RPMI8226 (cell line): ENCODE measurements around the gene MMP24OS.
"Not testable (repeated sequence)": the region's sequence is repeated elsewhere in the genome, so short reads cannot be mapped to it uniquely, and the experiment has no call there.

Source experiments
- DNase-seq: peaks from one replicate; pipeline ENCODE4 v3.0.0-alpha.2; 2015

Gene MMP24OS

GRCh38 chr20:35277531-35278395 is at the start of gene MMP24OS:
Gene MMP24OS, minus strand, starts transcription at chr20:35278122. Its CDS starts 193 bp downstream, at chr20:35277929.
- peak; percentile 92 for DNase-seq

- no peak for DNase-seq
Observed at GRCh38 chr20:35327074-35327976, 49.4 kb upstream of the MMP24OS start.

GRCh38 chr20:35326740-35327073 is 48.8 kb upstream of the MMP24OS start:
- no peak for DNase-seq

- DNase-seq = no peak
Observed at GRCh38 chr20:35326021-35326739, 48.3 kb upstream of the MMP24OS start.

GRCh38 chr20:35325401-35325800 is 47.5 kb upstream of the MMP24OS start:
- no peak for DNase-seq

- DNase-seq = no peak
Observed at GRCh38 chr20:35320396-35321126, 42.6 kb upstream of the MMP24OS start.

- DNase-seq = no peak
Observed at GRCh38 chr20:35319871-35320197, 41.9 kb upstream of the MMP24OS start.

GRCh38 chr20:35319192-35319870 is 41.4 kb upstream of the MMP24OS start:
- no peak for DNase-seq

GRCh38 chr20:35318502-35319157 is 40.7 kb upstream of the MMP24OS start:
- DNase-seq = no peak

GRCh38 chr20:35317416-35318210 is 39.7 kb upstream of the MMP24OS start:
- no peak for DNase-seq

- no peak for DNase-seq
Observed at GRCh38 chr20:35316086-35316485, 38.2 kb upstream of the MMP24OS start.

- not testable (repeated sequence) for DNase-seq
Observed at GRCh38 chr20:35315632-35316020, 37.7 kb upstream of the MMP24OS start.

GRCh38 chr20:35314816-35315631 is 37.1 kb upstream of the MMP24OS start:
- no peak for DNase-seq

GRCh38 chr20:35312318-35312717 is 34.4 kb upstream of the MMP24OS start:
- no peak for DNase-seq

GRCh38 chr20:35311822-35312221 is 33.9 kb upstream of the MMP24OS start:
- no peak for DNase-seq

- DNase-seq = no peak
Observed at GRCh38 chr20:35311409-35311808, 33.5 kb upstream of the MMP24OS start.

GRCh38 chr20:35307666-35308653 is 30.0 kb upstream of the MMP24OS start:
- DNase-seq = no peak

GRCh38 chr20:35306931-35307517 is 29.1 kb upstream of the MMP24OS start:
- DNase-seq = peak; percentile 50
